KG1 (cell line): Measurements from ENCODE around the gene LRIG1.

Source experiments
- DNase-seq: peaks from one replicate; lab custom pipeline; 2025; lab: John Stamatoyannopoulos, UW

LRIG1 gene

GRCh38 chr3:66401675-66402491 is 98.9 kb downstream of the LRIG1 start:
- DNase-seq: no peak

- DNase-seq: no peak
These were observed 99.7 kb downstream of the LRIG1 start for GRCh38 chr3:66401157-66401550.

GRCh38 chr3:66400411-66401156 is 100.2 kb downstream of the LRIG1 start:
- no peak for DNase-seq

GRCh38 chr3:66399529-66400232 is 101.1 kb downstream of the LRIG1 start:
- DNase-seq: no peak

GRCh38 chr3:66398228-66399025 is 102.4 kb downstream of the LRIG1 start:
- no peak for DNase-seq

- no peak for DNase-seq
These were observed 103.1 kb downstream of the LRIG1 start for GRCh38 chr3:66397745-66398144.

DNA sequence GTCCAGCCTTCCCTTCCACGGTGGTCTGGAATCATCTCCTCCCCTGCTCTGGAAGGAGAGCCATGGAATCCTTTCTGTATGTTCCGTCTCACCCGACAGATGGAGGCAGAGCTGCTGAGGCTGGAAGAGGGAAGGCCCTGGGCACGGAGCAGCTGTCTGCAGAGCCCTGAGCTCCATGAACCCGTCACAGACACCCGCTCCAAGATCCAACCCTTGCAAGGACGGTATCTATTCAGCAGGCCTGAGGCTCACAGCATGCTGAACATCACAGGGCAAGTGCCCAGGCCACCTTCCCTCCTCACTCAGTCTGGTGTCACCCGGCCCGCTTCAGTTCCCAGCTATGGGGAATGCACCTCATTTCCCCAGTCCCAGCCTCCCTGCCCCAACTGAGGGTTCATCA is 103.9 kb downstream of the LRIG1 start:
- DNase-seq: no peak

DNA sequence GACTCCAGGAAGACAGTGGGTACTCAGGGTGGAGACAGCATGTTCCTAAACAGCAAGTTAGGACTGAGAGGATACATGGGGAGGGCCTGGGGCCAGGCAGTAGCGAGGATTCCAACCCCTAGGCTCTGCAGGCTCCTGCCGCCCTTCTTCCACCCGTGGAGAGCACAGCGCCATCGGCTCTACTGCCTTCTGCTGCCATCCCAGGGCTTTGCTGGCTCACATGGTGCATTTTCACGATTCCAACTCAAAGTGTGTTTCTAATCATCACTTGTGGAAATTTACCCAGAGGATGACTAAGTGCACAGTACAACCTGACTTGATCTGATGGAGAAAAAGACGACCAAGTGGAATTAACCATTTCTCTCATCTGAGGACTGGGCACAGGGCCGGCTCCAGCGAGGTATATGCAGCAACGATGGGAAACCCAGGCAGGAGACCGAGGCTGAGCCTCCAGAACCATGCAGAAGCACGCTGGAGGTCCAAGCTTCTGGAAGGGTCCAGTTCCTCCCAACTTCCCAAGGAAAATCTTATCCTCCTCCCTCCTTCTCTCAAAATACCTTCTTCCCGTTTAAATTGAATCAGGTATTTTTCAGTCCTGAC is 104.6 kb downstream of the LRIG1 start:
- no peak for DNase-seq

DNA sequence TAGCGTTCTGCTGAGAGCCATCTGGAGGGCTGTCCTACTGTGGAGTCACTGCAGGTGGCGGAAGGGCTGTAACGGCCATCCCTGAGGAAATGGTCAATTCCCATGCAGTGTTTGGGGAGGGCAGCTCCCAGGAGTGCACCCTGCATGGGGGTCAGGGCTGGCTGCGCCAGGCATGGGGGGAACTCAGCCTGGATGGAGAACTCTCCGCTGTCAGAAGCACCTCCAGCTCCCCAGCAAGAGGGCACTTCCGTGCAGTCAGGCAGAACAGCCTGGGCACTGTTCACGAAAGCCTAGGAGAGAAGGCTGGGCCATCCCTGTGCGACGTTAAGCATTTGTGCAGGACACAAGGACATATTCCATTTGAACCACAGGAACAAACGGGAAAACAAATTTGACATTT is 105.2 kb downstream of the LRIG1 start:
- no peak for DNase-seq

DNA sequence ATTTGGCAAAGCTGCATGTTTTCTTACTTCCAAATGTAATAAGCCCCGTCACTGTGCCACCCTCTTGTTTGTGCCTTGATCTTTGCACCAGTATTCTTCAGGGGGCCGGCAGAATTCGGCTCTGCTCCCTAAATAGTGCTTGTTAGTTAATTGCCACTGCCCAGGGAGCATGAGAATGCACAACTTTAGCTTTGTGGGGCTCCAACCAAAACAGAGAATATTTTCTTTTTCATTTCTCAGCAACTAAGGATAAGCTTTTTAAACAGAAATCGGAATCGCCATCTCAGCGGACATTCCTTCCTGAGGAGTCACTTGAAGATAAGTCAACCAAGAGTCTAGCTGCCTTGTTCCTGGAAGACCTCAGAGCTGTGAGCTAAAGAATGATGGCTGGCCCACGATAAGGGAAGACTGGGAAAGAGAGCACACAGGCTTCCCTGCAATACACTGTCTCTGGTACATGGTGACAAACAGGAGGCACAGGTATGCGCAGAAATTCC is 106.0 kb downstream of the LRIG1 start:
- DNase-seq: no peak

- no peak for DNase-seq
These were observed 106.6 kb downstream of the LRIG1 start for GRCh38 chr3:66394019-66394752.

DNA sequence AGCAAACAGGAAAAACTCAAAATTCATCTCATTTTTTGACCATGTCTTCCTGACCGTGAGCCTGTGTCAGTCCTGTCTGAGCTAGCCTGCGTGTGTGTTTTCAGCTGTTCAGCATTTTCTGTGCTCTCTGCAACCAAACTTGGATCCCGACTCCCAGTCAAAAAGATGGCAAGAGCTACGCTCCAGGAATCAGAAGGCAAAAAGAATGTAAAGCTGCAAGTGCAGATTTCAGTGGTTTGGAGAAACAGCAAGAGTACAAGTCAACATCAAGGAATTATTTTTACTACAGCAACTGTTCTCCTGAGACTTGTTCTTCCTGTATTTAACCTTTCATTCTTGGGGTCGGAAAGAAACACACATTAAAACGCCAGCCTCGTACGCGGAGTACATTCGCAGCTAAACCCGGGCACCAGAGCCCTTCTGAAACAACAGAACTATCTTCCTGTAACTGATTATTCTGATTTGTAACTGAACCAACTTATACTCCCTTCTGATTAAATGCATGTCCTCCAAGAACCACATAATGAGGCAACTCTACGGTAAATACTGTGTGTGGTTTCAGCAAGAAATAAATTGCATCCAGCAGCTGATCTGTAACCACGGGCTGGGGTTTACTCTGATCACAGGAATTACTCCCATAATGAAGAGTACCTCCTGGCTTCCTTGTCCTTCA is 107.4 kb downstream of the LRIG1 start:
- DNase-seq: no peak

- no peak for DNase-seq
These were observed 107.9 kb downstream of the LRIG1 start for GRCh38 chr3:66392966-66393332.

GRCh38 chr3:66392512-66392911 is 108.3 kb downstream of the LRIG1 start:
- no peak for DNase-seq

- no peak for DNase-seq
These were observed 110.8 kb downstream of the LRIG1 start for GRCh38 chr3:66390013-66390412.

DNA sequence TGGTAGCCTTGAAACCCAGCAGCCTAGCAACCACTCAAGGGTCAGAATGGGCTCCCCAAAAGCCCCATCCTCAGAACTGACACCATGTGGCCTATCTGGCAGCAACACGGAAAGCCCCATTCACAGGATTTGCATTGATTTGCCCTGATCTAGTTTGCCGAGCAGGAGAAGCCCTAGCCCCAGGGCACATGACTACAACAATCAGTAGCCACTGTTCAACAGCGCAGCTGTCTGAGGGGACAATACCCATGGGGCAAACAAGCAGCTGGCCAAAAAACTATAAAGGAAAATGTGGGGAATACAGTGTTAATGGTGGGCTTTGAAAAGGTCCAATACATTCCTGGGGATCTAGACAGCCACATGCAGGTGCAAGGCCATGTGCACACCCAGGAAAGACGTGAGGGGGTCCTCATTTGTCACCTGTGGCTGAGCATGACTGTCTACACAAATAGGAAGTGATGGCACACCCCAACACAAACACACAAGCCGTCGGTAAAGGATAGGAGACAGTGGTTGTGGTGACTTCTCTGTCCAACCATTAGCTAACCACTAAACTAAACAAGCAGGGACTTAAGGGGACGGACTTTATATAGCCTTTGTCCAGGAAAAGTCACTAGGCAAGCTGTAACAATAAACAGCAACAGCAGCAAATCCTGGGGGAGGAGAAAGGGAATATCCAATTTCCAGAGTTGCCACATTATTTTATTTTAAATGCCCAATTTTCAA is 113.7 kb downstream of the LRIG1 start:
- DNase-seq: no peak

- DNase-seq: no peak
These were observed 114.6 kb downstream of the LRIG1 start for GRCh38 chr3:66386011-66386924.

- DNase-seq: no peak
These were observed 115.8 kb downstream of the LRIG1 start for GRCh38 chr3:66385066-66385465.
